Kidney glomerular epithelial cell (primary cell): ENCODE results near the gene PRTG.
A peak's percentile ranks its signal among the peaks of the same experiment; 100 is the strongest.
"Not testable (repeated sequence)": the region's sequence is repeated elsewhere in the genome, so short reads cannot be mapped to it uniquely, and the experiment has no call there.

Source experiments
- DNase-seq: peaks from one replicate; lab custom pipeline; 2025; lab: John Stamatoyannopoulos, UW

PRTG gene

GRCh38 chr15:55743729-55744655, 1.0 kb upstream of the PRTG start:
- no peak for DNase-seq

- no peak for DNase-seq
Observed at GRCh38 chr15:55742498-55742926, 440 bp downstream of the PRTG start.

- DNase-seq: peak; percentile 25
Observed at GRCh38 chr15:55741833-55742497, 987 bp downstream of the PRTG start.

- no peak for DNase-seq
Observed at GRCh38 chr15:55740981-55741832, 1.7 kb downstream of the PRTG start.

GRCh38 chr15:55740359-55740878, 2.5 kb downstream of the PRTG start:
- no peak for DNase-seq

- DNase-seq: no peak
Observed at GRCh38 chr15:55739641-55740040, 3.3 kb downstream of the PRTG start.

- no peak for DNase-seq
Observed at GRCh38 chr15:55738715-55739114, 4.2 kb downstream of the PRTG start.

- DNase-seq: peak; percentile 51
Observed at GRCh38 chr15:55737373-55737772, 5.6 kb downstream of the PRTG start.

GRCh38 chr15:55736756-55737155, 6.2 kb downstream of the PRTG start:
- no peak for DNase-seq

- no peak for DNase-seq
Observed at GRCh38 chr15:55734641-55735040, 8.3 kb downstream of the PRTG start.

- DNase-seq: not testable (repeated sequence)
Observed at GRCh38 chr15:55733461-55733860, 9.5 kb downstream of the PRTG start.

GRCh38 chr15:55721554-55722185, 21.3 kb downstream of the PRTG start:
- no peak for DNase-seq

GRCh38 chr15:55715355-55716076, 27.4 kb downstream of the PRTG start:
- DNase-seq: no peak

- DNase-seq: no peak
Observed at GRCh38 chr15:55714064-55714463, 28.9 kb downstream of the PRTG start.

GRCh38 chr15:55712363-55712762, 30.6 kb downstream of the PRTG start:
- DNase-seq: no peak

- no peak for DNase-seq
Observed at GRCh38 chr15:55710286-55710685, 32.7 kb downstream of the PRTG start.

GRCh38 chr15:55709458-55709857, 33.5 kb downstream of the PRTG start:
- DNase-seq: no peak

- DNase-seq: no peak
Observed at GRCh38 chr15:55708720-55709119, 34.2 kb downstream of the PRTG start.

GRCh38 chr15:55707951-55708350, 35.0 kb downstream of the PRTG start:
- no peak for DNase-seq

- DNase-seq: no peak
Observed at GRCh38 chr15:55707518-55707917, 35.4 kb downstream of the PRTG start.

- DNase-seq: peak; percentile 54
Observed at GRCh38 chr15:55703873-55704301, 39.1 kb downstream of the PRTG start.
